M059J (cell line): ENCODE data around the gene GCNT2. TPM values are rescaled to one million over a fixed set of nuclear protein-coding genes. Genes with fewer than 3 reads are reported as not detected.
"Not testable (repeated sequence)": the region's sequence is repeated elsewhere in the genome, so short reads cannot be mapped to it uniquely, and the experiment has no call there.

Experiments
- DNase-seq: peaks from one replicate; pipeline ENCODE4 v3.0.0-alpha.2; 2012; ENCODE audit warnings: low read depth
- total RNA-seq: library from RNA; depleted of rRNA; stranded (reverse); fragments of >200 nt; shearing (Covaris generic); gene quantifications from 2 replicates; pipeline ENCODE4 v1.2.3, GENCODE V29; 2014

GCNT2 gene
- total RNA-seq, 1 experiment from 2014 or later, result 22.5 TPM

GRCh38 chr6:10547809-10548208, 26.7 kb downstream of the GCNT2 start:
- DNase-seq, result no peak

DNA sequence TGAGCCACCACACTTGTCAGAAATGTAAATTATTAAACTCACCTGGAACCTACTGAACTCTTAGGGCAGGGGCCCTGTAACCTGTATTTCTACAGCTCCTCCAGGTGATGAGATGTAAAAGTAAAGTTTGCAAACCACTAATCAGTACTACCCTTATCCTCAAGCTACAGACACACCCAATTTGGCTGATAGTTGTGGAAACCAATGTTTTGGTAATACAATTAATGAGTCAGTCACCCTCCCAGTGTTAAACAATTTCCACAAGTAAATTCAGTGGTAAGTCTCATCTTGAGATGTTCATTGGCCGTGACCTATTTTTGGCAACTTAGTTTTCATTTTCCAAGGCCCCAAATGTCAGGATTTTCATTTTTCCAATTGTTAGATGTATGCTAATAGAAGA, 29.6 kb downstream of the GCNT2 start:
- DNase-seq, result no peak

- no peak for DNase-seq
Observed at GRCh38 chr6:10552270-10552810, 31.2 kb downstream of the GCNT2 start.

DNA sequence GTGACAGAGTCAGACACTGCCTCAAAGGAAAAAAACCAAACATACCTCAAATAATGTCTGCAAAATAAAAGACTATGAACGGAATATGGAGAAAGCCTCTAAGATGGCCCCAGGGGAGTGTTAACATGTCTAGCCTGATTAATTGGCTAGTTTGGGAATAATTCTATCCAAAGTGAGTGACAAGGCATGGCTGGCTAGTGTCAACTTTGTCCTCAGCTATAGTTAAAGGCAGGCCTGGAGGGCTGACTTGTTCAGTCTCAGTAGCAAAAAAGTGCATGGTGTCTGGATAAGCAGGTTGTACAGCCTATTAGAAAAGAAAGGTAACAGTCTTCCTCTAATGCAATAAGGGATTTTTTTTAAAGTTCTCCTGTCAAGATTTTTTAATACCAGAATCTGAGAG, 32.7 kb downstream of the GCNT2 start:
- DNase-seq, result no peak

GRCh38 chr6:10554826-10555225, 33.7 kb downstream of the GCNT2 start:
- no peak for DNase-seq

DNA sequence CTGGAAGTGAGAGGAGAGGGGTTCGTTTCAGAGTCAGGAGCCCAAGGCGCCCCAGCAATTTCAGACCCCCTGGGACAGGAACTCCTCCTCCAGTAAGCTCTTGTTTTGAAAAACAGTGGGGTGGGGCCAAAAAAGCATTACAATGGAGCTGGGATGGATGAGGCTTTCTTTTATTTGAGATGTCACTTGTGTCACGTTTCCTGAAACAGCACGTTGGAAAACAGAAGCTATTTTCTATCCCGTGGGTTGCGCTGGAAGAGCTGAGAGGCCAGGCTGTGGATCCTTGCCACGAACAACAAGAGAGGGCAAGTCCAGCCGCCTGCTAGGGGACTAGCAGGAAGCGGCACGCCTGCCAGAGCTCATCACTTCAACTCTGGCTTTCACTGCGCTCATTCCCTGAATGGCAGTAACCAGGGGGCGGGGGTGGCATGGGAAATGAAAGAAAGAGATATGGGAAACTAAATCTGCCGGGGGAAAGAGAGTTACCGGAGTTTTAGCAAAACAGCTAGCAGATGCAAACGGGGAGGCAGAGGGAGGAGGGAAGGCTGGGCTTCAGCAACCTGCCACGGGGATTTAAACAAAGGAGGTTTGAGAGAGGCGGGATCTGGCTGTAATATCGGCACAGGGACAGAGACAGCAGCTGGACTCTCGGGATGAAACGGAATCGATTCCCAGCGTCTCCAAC, 34.6 kb downstream of the GCNT2 start:
- peak; percentile 75 for DNase-seq

GRCh38 chr6:10556589-10556988, 35.4 kb downstream of the GCNT2 start:
- DNase-seq, result no peak

GRCh38 chr6:10556992-10557391, 35.8 kb downstream of the GCNT2 start:
- DNase-seq, result no peak

DNA sequence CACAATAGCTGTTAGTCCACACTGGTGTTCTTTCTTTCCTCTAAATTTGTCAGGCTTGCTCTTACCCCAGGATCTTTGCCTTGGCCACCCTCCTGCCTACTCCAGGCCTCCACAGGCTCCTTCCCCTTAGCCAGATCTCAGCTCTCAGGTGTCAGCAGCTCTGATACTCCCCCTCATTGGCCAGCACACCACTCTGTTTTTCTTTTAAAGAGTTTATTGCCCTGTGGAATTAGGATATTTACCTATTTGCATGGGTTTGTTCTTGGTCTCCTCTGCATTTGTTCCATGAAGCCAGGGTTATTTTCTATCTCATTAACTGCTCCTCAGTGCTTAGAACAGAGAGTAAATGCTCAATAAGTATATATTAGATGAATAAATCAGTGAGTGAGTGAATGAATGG, 36.8 kb downstream of the GCNT2 start:
- no peak for DNase-seq

DNA sequence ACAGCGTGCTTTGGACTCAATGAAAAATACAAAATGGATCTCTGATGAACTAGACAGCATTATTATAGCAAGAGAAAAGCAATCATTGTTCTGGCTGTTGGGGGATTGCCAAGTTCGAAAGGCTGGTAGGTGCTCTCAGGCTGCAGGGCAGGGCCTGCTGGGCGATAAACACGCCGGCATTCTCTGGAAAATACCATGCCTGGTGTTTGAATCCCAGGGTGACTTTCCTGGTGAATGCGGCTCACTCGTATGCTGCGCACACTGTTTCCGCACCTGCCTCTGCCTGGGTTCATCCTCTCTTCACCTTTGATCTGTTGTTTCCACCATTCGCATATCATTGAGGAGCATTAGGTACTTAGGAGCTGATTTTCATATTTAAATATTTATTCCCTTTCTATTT, 37.4 kb downstream of the GCNT2 start:
- DNase-seq, result no peak

DNA sequence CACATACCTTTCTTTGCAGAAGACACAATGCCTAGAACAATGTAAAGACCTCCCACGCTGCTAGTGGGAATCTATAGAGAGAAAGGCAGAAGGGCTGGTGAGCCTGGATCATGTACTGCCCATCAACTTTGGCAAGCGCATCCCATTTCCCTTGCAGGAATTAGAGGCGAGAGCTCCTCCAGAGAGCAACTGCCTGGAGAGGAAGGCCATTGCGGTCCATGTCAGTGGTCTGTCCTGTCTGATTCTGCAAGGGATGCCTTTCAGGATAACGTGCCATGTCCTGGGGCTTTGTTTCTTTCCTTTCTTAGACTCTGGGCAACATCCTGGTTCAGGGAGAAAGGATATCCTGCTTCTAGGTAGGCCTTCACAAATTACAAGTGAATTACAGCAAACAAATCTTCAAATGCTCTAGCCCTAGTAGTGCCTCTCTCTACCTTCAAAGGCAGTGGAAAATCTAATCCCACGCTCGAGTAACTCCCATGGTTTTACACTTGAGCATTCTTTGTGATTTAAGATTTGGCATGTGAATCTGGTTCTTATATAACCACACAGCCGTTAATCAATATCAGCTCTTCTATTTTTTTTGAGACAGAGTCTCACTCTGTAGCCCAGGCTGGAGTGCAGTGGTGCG, 38.5 kb downstream of the GCNT2 start:
- no peak for DNase-seq

DNA sequence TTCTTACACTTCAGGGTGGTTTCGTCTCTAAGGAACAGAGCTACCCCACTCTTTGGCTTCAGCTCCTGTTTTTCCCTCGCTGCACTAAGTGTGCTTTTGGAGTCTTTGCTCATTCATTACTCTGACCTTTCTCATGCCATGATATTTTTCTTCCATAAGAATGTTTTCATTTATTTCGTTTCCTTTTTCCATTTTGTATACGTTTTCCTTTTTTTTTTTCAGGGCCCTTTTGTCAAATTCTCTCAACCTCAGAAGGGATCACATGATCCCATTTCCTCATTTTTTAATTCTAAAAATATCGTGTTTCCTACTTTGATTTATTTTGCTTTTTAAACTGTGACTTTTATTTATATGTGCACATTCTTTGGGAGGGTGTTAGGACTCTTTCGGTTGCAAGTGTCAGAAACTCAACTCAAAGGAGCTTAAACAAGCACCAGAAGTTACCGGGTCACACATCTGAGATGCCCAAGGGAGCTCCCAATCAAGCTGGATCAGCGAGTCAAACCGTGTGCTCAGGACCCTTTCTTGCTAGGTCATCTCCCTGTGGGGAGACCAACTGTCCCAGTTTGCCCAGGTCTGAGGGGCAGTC, 40.6 kb downstream of the GCNT2 start:
- no peak for DNase-seq

DNA sequence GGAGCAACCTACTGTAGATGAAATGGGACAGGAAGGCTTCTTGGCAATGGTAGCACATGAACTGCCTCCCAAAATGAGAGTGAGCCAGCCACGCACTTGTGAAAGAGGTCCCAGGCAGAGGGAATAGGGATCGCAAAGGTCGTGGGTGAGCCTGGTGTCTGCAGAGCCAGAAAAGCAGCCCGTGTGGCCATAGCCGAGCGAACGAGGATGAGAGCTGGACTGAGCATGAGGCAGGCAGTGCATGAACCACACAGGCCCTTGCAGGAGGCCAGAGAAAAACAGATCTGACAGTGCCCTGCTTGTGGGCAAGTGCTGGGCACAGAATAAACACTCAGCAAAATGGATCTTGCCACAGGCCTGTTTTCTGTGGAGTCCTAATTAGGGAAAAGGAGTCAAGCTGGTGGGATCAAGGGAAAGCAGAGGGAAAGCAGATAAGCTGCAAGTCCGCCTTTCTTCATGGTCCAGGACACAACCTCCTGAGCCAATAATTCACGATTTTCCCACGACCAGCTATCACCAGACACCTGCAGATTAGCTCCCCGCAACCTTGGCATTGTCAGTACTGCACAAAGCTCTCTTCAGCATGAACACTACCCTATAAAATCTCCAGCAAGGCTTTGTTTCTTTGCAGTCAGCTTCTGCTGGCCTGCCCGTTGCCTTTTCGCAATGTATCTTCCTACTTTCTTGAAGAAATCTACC, 44.0 kb downstream of the GCNT2 start:
- DNase-seq, result no peak

DNA sequence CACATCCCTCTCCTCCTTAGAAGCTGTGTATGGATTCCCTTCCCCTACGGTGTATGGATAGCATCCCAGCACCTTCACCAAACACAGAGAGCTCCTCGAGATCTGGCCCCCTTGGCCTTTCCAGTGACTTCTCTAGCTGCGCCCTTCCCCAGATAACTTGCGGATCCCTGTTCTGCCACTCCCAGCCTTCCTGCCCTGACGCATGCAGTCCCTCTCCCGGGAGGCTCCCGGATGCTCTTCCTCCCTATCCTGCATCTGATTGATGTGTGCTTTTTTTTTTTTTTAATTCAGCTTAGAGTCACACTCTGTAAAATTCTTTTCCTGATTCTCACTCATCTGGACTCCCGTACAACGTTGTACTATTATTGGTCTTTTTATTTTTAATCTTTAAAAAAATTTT, 44.8 kb downstream of the GCNT2 start:
- DNase-seq, result no peak

- peak; percentile 79 for DNase-seq
Observed at GRCh38 chr6:10567256-10568026, 46.3 kb downstream of the GCNT2 start.

DNA sequence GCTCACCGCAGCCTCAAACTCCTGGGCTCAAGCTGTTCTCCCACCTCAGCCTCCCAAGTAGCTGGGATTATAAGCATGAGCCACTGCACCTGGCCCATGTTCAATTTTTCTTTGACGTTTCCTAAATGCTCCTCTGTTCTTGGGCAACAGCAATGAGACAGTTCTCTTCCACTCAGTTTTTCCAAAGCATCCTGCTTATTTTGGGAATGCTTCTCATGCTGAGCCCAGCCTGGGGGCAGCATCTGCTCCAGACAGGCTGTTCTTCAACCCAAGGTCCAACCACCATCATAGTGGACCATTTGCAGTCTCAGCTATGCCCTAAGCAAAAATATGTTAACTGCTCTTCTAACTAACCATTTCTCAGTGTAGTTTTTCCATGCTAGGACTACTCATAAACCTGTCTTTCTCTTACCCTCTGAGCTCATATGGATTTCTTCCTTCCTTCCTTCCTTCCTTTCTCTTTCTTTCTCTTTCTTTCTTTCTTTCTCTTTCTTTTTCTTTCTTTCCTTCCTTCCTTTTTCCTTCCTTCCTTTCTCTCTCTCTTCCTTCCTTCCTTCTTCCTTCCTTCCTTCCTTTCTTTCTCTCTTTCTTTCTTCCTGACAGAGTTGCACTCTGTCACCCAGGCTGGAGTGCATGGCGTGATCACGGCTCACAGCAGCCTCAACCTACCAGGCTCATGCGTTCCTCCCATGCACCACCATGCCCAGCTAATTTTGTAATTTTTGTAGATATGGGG, 48.4 kb downstream of the GCNT2 start:
- no peak for DNase-seq

DNA sequence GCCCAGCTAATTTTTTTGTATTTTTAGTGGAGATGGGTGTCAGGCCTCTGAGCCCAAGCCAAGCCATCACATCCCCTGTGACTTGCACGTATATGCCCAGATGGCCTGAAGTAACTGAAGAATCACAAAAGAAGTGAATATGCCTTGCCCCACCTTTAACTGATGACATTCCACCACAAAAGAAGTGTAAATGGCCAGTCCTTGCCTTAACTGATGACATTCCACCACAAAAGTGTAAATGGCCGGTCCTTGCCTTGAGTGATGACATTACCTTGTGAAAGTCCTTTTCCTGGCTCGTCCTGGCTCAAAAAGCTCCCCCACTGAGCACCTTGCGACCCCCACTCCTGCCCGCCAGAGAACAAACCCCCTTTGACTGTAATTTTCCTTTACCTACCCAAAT, 54.4 kb downstream of the GCNT2 start:
- not testable (repeated sequence) for DNase-seq

DNA sequence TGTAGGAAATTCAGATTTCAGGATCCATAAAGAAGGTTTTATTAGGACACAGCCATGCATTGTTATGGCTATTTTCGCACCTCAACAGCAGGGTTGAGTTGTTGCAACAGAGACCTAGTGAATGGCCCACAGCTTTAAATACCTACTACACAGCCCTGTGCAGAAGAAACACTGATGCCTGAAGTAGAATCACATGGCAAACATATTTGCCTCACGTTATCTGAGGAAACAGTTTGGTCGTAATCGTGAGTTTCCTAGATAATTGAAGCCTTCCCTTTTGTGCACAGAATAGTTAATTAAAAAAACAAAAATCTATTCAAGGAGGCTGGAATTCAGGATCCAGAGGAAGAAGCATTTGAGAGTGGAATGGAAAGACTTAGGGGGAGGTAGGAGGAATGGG, 55.1 kb downstream of the GCNT2 start:
- no peak for DNase-seq

DNA sequence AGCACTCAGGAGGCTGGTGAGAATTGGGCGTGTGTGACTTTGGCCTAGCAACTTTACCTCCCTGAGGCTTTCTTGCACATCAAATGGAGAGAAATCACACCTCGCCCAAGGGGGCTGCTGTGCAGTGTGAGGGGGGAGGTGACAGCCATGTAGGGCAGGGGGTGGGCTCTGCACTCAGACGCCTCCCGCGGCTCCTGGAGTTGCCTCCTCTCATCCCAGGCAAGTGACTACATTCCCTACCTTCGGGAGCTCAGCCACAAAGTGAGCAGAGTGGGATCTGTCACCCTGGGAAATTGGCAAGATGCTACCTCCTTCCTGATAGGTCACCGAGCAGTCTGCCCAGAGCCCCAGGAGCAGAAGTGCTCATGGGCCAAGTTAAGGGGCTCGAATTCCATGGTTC, 56.0 kb downstream of the GCNT2 start:
- no peak for DNase-seq

DNA sequence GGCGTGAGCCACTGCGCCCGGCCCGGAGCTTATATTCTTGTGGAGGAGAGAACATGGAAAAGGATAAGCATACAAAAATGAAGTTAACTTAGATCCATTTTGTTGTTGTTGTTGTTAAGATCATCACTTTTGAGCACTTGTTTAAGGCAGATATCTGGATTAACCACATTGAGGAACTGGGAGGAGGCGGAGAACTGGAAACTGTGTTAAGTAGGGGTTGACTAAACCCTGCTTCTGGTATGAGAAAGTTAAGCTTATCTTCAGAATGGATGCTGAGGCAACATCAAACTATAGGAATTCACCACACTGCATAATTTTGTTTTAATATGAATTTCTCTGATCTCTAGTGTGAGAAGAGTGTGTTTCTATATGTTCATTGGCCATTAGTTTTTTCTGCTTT, 57.6 kb downstream of the GCNT2 start:
- DNase-seq, result no peak

DNA sequence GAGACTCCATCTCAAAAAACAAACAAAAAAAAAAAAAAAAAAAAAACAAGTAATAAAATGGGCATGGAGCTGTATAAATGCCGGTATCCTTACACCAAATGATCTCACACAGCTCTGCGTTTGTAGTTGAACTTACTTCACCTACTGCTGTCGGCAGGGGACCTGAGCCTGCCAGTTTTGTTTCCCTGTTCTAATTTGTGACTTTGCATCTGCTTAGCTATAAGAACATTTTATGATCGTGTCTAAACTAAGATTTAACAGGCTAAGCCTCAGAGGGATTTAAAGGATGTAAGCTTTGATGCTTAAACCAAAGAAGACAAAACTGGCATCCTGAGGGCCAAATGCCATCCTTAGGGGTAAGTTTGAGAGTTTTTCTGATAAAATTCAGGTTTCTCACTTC, 58.7 kb downstream of the GCNT2 start:
- no peak for DNase-seq
